Neural progenitor cell (in vitro differentiated cells): ENCODE results near the gene CCT5.

Experiments
- EZH2 ChIP-seq: fragments of 200-600 bp; sonication (generic); IDR thresholded peaks from 2 replicates; pipeline ENCODE4 v1.6.1; 2017; ENCODE audit warnings: antibody characterized with exemption, mild to moderate bottlenecking, moderate library complexity
- EZH2phosphoT487 ChIP-seq: fragments of 200-600 bp; sonication (generic); IDR thresholded peaks from 2 replicates; pipeline ENCODE4 v1.6.1; 2017; ENCODE audit warnings: antibody characterized with exemption
- TF ChIP-seq, protein P1 (sequence below): fragments of 200-600 bp; sonication (generic); IDR thresholded peaks from 2 replicates; pipeline ENCODE4 v1.5.1; 2017; ENCODE audit warnings: antibody characterized with exemption, mild to moderate bottlenecking

DNA sequence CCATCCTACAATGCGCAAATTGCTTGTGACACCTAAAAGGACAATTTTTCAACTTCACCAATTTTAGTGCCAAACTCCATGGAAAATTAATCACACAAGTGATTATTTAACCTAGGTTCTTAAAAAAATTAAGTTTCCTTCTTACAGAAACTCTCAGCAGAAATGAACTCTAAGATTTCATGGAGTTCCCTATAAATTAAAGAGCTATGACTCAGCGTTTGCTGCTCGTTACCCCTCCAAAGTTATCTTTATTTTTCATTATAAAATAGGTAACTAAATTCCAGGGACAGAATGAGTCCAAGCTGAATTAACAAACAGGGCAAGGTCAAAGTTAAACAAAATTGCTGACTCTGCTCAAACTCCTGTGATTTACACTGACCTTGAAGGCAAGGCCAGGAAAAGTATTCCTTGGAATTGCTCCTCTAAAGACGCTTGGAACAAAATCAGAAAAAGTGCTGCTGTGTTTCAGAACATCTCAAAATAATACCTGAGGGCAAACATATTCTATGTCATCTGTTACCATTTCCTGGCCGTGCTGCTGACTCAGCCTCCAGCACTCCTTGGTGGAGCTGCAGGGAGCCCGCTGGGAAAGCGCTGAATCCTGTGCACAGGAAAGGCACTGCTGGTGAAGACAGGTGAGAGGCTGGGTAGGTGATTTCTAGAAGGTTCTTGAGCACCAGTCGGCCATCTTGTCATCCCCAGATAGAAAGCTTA is 60.1 kb downstream of the CCT5 start:
- TF ChIP-seq, protein P1, sequence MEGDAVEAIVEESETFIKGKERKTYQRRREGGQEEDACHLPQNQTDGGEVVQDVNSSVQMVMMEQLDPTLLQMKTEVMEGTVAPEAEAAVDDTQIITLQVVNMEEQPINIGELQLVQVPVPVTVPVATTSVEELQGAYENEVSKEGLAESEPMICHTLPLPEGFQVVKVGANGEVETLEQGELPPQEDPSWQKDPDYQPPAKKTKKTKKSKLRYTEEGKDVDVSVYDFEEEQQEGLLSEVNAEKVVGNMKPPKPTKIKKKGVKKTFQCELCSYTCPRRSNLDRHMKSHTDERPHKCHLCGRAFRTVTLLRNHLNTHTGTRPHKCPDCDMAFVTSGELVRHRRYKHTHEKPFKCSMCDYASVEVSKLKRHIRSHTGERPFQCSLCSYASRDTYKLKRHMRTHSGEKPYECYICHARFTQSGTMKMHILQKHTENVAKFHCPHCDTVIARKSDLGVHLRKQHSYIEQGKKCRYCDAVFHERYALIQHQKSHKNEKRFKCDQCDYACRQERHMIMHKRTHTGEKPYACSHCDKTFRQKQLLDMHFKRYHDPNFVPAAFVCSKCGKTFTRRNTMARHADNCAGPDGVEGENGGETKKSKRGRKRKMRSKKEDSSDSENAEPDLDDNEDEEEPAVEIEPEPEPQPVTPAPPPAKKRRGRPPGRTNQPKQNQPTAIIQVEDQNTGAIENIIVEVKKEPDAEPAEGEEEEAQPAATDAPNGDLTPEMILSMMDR, result no peak
- TF ChIP-seq EZH2 (no peak), EZH2phosphoT487 (no peak)
